Endothelial cell of hepatic sinusoid (primary cell): ENCODE data around the gene TNK1.
"Not testable (repeated sequence)": the region's sequence is repeated elsewhere in the genome, so short reads cannot be mapped to it uniquely, and the experiment has no call there.

Source experiments
- in situ Hi-C: cut with HindIII; loops from 2 replicates; pipeline ENCODE4 v1.10.0; 2017; ENCODE audit warnings: low sequenced_read_pairs

The TNK1 gene

DNA sequence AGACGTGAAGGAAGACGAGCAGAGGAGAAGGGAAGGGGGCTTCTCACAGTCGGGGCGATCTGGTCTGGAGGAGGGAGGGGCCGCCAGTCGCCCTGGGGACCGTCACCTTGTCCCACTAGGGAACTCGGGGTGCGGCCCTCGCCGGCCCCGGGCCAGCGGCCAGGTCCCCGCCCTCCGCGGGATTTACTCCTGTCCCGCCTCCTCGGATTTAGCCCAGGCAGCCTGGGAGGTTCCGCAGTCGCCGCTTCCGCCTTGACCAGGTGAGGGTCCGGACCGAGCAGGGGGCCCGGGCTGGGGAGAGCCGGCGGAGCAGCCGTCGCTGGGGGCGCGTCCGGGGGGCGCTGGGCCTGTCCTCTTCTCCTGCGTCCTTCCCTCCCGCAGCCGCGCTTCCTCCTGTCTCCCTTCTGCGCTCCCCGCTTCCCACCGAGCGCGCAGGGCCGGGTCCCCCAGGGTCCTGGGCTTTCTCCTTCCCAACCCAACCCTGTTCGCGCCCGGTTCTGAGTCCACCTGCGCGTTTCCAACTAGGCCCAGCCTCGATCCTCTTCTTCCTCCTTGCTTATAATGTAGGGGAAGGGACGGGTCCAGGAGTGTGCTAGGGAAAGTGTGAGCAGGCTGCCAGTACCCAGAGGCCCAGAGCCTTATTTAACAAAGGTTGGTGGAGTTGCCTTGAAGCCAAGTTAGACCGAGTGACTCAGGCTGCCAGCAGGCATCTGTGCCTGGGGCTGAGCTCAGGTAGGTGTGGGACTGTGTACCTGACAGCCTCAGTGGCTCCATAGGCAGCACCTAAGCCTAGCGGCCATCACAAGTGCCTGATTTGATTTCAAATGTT is at the start of gene TNK1:
TNK1 (plus strand) TSS at position 235 of the 829 bp plus-strand sequence. CDS start 1,838 bp downstream, outside the sequence.
- in situ Hi-C loops, result no loop called here

DNA sequence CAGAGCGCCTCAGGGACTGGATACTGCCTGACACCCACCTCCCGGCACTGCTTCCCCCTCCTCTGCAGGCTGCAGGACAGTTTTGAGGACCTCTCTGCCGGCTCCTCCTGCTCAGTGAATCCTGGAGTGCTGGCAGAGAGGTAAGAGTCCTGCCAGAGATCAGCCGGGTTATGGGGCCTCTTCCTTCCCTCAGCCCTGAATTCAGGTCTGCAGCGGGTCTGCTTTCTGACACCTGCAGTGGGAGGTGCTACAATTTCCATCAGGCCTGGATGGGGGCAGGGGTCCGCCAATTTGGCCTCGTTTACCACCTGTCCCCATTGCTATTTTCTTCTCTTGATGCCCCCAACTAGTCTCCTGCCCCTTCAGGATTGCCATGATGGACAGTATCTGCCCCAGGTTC is 48.8 kb upstream of the TNK1 start:
- in situ Hi-C loops, result no loop called here

DNA sequence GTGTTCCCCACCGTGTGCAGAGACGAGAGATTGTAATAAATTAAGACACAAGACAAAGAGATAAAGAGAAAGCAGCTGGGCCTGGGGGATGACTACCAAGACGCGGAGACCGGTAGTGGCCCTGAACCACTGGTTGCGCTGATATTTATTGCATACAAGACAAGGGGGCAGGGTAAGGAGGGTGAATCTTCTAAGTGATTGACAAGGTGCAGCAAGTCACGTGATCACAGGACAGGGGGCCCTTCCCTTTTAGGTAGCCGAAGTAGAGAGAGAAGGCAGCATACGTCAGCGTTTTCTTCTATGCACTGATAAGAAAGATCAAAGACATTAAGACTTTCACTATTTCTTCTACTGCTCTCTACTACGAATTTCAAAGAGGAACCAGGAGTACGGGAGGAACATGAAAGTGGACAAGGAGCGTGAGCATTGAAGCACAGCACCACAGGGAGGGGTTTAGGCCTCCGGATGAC is 48.3 kb upstream of the TNK1 start:
- in situ Hi-C loops, result not testable (repeated sequence)

DNA sequence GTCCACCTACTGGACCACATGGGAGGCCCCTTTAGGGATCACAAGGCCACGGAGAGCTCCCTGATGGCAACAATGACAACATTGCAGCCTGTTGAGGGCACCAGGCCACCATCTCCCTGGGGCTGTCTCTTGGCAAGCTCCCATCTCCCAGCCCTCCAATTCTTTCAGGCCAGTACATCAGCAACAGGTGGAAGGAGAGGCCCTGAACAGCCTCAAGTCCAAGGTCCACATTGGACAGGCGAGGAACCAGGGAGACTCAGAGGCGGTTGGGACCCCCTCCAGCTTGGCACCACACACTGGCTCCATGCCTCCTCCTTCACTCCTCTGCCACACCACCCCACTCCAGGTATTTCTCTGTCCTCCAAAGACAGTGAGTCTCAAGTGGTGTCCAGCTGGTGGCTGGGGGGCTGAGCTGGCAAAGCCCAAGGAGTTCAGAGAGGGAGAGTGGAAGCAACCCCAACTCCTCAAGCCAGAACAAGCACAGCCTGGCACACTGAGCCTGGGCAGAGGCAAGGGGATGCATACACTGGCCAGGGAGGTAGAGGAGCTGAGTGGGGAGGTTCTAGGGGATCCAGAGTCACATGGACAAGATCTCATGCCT is 45.9 kb upstream of the TNK1 start:
- in situ Hi-C loops, result no loop called here

DNA sequence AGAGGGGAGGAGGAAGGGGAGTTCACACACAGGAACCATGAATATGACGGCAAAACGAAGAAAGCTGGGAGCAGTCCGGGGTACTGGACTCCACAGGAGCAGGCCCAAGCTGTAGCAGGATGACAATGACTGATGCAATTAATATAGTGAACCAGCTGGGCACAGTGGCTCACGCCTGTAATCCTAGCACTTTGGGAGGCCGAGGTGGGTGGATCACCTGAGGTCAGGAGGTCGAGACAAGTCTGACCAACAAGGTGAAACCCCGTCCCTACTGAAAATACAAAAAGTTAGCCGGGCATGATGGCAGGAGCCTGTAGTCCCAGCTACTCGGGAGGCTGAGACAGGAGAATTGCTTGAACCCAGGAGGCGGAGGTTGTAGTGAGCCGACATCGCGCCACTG is 45.1 kb upstream of the TNK1 start:
- in situ Hi-C loops, result not testable (repeated sequence)

DNA sequence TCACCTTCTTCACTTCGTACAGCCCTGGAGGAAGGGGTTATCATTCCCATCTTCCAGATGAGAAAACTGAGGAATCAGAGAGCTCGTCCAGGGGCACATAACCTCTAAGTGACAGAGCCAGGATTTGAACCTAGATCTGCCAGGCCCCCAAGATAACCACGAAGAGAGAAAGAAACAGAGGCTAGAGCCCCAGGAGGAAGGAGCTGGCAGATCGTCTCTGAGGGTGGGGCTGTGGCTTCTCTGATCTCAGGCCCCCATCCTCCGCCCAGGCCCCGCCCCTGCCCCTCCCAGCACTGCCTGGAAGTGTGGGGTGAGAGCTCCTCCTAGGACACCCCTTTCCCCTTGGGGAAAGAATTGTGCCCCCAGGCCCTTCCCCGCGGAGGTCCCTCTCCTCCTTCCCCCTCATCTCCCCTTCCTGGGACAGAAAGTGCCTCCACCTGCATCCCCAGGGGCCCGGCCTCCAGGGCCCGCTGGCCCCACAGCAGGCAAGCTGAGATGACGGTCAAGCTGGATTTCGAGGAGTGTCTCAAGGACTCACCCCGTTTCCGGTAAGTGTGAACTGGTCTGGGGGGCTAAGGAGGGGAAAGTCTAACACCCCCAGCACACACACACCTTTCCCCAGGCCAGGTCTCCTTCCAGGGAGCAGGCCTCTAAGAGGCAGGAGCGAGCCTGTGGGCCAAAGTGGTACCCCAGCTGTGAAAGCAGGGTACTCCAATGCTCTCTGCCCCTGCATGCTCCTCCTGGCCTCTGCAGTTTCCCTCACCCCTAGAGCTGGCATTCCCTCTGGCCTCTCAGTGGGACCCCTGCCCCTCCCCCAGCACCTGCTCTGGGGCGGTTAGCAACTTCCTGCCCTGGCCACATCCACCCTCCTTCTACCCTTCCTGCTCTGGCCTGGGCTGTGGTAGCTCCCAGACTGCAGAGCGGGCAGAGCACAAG is 44.4 kb upstream of the TNK1 start, which contains the start of gene ACAP1:
ACAP1 (plus strand) TSS at position 290 of the 936 bp plus-strand sequence; CDS start at position 496, 206 bp downstream.
- in situ Hi-C loops, result no loop called here

DNA sequence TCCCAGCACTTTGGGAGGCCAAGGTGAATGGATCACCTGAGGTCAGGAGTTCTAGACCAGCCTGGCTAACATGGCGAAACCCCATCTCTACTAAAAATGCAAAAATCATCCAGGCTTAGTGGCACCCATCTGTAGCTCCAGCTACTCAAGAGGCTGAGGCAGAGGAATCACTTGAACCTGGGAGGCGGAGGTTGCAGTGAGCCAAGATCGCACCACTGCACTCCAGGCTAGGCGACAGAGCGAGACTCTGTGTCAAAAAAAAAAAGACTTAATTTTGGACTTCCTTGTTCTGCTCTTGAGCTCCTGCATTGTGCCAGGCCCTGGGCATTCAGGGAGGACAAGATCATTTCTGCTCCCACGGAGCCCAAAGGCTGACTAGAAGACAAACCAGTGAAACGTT is 43.3 kb upstream of the TNK1 start:
- in situ Hi-C loops, result not testable (repeated sequence)

DNA sequence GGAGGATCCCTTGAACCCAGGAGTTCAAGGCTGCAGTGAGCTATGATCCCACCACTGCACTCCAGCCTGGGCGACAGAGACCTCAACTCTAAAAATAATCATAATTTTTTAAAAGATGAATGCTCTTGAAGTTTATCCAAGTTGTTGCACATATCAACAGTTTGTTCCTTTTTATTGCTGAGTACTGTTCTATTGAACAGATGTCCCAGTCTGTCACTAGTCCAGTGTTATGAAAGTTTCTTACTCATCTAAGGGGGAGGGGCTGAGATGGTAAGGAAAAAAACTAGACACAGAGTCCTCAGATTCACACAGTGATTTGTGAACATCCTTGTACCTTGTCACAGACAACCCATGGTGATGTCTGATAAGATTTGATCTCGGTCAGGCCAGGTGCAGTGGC is 40.7 kb upstream of the TNK1 start:
- in situ Hi-C loops, result no loop called here

DNA sequence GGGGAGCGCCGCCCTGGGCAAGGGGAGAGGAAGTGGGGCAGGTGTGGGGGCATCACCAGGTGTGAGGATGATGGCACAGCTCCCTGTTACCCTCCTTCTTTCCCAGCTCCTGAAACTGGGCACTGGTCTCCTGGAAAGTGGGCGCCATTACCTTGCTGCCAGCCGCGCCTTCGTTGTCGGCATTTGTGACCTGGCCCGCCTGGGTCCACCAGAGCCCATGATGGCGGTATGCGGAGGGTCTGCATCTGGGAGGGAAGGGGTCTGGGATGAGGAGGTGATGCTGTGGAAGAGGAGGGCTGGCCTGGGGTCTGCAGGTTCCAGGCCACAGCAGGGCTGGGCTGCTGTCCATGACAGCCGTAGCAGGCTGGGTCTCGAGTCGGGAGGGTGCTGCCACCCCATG is 39.0 kb upstream of the TNK1 start:
- in situ Hi-C loops, result no loop called here

DNA sequence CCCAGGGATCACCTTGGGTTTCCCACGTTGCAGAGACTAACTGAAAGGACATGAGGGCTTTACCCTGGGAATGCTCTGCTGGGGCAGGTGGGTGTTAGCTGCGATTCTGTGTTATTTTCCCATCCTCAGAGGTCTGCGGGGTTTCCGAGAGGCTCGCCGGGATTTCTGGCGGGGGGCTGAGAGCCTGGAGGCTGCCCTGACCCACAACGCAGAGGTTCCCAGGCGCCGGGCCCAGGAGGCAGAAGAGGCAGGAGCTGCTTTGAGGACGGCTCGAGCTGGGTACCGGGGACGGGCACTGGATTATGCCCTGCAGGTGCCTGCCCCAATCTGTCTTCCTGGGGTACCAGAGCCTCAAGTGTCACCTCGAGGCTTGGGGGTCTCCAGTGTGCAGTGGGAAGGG is 37.6 kb upstream of the TNK1 start:
- in situ Hi-C loops, result no loop called here

DNA sequence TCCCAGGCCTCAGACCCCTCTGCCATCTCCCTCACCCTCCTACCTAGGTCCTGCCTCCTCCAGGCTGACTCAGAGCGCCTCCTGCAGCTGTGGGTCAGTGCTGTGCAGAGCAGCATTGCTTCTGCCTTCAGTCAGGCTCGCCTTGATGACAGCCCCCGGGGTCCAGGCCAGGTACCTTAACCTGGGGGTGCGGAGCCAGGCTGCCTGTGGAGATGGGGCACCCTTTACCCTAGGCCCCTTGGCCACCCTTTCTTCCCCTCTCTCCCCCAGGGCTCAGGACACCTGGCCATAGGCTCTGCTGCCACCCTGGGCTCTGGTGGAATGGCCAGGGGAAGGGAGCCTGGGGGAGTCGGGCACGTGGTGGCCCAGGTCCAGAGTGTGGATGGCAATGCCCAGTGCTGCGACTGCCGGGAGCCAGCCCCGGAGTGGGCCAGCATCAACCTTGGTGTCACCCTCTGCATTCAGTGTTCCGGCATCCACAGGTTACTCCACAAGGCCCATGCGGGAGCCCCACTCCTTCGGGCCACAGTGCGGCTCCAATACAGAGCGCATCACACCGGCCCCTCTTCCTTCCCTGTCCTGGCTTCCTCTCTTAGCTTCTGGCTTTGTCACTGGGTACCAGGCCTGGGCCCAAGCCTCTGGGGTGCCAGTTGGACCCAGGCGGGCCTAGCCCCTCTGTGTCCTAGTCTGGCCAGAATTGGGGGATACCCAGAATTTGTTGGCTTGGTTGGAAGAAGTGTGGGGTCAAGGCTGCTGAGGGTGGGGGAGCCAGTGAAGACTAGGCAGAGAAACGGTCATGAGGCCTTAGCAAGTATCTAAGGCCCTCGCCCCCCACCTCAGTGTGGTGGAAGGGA is 33.9 kb upstream of the TNK1 start:
- in situ Hi-C loops, result no loop called here

DNA sequence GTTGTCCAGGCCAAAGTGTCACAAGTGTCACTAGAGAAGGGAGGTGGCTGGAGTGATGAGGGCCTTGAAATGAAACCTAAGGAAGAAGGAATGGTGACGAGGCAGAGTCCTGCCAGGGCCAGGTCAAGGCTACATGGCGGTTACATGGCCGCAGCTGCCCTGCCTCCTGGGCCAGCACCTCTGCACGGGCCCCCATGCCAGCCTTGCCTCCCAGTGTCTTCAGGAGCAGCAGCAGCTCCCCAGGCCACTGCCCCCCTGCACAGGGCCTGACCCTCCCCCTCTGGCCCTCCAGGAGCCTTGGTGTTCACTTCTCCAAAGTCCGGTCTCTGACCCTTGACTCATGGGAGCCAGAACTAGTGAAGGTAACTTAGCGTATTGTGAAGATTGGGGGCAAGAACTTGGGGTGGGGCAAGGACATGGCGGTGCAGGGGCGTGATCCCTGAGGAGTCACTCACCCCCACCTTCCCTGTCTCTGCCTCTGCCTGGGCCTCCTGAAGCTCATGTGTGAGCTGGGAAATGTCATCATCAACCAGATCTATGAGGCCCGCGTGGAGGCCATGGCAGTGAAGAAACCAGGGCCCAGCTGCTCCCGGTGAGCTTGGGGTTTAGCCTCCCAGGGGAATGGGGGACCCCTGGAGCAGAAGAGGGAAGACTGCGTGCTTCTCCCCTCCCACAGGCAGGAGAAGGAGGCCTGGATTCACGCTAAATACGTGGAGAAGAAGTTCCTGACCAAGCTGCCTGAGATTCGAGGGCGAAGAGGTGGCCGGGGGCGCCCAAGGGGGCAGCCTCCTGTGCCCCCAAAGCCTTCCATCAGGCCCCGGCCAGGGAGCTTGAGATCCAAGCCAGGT is 33.0 kb upstream of the TNK1 start:
- in situ Hi-C loops, result no loop called here

DNA sequence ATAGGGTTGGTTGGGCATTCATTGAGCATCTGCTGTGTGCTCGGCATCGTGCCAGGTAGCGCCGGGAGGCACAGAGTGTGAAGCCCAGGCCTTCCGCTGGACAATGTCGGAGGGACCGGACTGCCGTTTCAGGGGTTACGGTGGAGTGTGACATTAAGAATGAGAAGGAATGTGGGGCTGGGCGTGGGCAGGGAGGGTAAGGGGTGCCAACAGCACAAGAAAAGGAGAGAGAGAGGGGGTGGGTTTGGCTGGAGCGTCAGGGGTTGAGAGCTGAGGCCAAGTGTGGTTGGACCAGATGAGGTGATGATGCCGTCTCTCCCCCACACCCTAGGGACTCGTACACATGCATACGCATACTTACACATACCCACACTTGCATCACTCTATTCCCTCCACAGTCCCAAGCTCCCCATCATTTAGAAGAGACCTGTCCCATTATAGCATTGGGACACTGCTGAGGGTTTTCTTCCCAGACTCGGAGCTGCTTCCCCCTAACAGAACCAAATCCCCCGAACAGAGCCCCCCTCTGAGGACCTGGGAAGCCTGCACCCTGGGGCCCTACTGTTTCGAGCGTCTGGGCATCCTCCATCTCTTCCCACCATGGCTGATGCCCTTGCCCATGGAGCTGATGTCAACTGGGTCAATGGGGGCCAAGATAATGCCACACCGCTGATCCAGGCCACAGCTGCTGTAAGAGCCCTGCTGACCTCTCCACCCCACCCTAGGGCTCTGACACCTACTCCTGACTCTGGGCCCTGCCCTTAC is 32.2 kb upstream of the TNK1 start:
- in situ Hi-C loops, result no loop called here

DNA sequence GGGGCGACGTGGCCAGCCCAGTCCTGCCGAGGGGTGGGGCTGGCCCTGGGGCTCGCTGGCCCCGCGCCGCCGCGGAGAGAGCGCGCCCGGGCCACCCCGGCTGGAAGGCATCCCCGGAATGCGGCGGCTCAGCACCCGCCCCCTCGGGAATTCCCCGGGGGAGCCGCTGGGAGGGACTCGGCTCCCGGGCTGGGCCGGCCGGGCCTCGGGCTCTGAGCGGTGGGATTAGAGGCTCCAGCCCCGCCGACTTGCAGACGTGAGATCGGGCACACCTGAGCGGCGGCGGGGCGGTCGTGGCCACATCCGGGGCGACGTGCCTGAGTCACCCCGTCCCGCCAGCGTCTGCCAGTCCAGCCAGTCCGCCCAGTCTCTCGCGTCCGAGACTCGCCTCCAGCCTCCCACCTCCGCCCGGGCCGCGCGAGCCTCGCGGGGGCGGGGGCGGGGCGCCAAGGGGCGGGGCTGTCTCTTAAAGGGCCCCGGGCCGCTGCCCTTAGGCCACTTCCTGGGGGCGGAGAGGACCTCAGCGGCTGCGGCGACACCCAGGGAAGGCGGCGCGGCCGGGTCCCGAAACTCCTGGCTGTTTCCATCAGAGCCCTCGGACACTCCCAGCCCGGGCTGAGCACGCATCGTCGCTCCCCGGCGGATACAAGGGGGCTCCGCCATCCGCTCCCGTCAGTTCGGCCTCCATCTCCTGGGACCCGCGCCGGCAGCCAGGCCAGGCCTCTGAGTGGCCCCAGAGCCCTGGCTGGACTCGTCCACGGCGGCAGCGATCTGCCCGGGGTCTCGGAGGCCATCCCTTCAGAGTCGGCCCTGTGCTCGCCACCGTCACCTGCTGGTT is 29.0 kb upstream of the TNK1 start, which contains the start of gene KCTD11:
KCTD11 (plus strand) TSS at position 498 of the 838 bp plus-strand sequence.
- in situ Hi-C loops, result no loop called here

DNA sequence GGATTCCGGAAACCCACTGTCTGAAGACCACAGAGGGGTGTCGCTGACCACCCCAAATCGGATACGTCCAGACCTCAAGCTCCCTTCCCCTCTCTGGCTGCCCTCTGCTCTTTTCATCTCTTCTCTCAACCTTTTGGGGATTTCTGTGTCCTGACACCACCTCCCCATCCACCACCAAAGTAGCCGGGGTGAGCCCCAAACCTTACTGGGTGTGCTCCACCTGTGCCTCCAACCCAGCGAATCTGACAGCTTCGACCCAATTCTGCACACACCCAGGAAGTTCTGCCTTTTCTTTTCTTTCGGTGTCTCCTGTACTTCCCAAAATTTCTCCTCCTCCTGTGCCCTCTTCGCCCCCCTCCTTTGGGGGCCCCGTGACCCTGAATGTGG is 28.4 kb upstream of the TNK1 start:
- in situ Hi-C loops, result no loop called here

DNA sequence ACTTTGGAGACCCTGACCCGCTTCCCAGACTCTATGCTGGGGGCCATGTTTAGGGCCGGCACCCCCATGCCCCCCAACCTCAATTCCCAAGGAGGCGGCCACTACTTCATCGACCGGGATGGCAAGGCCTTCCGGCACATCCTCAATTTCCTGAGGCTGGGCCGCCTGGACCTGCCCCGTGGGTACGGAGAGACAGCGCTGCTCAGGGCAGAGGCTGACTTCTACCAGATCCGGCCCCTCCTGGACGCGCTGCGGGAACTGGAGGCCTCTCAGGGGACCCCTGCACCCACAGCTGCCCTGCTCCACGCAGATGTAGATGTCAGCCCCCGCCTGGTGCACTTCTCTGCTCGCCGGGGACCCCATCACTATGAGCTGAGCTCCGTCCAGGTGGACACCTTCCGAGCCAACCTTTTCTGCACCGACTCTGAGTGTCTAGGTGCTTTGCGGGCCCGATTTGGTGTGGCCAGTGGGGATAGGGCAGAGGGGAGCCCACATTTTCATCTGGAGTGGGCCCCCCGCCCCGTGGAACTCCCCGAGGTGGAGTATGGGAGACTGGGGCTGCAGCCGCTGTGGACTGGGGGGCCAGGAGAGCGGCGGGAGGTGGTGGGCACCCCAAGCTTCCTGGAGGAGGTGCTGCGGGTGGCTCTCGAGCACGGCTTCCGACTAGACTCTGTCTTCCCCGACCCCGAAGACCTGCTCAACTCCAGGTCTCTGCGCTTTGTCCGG is 27.8 kb upstream of the TNK1 start:
- in situ Hi-C loops, result no loop called here

DNA sequence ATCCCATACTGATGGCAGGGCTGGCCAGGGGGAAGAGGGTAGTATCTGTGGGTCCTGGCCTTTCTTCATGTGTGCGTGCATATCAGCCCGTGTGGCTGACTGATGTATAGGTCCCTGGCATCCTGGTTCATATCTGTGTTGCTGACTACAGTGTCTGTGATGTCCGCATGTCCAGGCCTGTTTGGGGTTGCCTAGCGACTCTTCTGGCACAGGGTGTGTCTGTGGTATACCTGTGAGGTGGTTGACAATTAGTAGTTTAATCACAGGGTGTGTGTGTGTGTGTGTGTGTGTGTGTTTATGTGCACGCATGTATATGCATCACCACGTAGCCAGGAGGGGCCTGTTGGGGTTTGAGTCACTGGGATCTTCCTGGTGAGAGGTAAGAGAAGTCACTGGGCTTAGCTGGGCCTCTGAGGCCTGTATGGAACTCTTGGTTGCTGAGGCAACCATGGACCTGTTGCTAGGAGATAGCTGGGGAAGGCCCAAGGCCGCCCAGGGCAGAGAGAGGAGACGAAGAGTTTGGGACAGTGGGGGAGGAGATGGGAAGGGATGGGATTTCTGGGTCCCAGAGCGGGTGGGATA is 26.5 kb upstream of the TNK1 start:
- in situ Hi-C loops, result no loop called here
